Skeletal muscle satellite cell (primary cell): Measurements from ENCODE around the gene ZNF385B.

Experiments used
- H3K27me3 ChIP-seq: 2 replicates; pipeline ENCODE4 v1.7.0; 2013; ENCODE audit warnings: low read length; ENCODE audit not compliant: control insufficient read depth, insufficient read depth
- H3K36me3 ChIP-seq: 2 replicates; pipeline ENCODE4 v1.7.0; 2013; ENCODE audit warnings: mild to moderate bottlenecking, control low read depth, low read length; ENCODE audit not compliant: insufficient read depth
- H3K4me1 ChIP-seq: 2 replicates; pipeline ENCODE4 v1.7.0; 2013; ENCODE audit warnings: low read length; ENCODE audit not compliant: control insufficient read depth, insufficient read depth
- H3K4me2 ChIP-seq: 2 replicates; pipeline ENCODE4 v1.7.0; 2013; ENCODE audit warnings: mild to moderate bottlenecking, low read length
- H3K4me3 ChIP-seq: 2 replicates; pipeline ENCODE4 v1.7.0; 2013; ENCODE audit warnings: low read length
- H3K9ac ChIP-seq: 2 replicates; pipeline ENCODE4 v1.7.0; 2013; ENCODE audit warnings: mild to moderate bottlenecking, low read depth, low read length, moderate library complexity
- H3K9me3 ChIP-seq: replicated peaks from 2 replicates; pipeline ENCODE4 v1.7.0; 2013; ENCODE audit warnings: mild to moderate bottlenecking, control low read depth, low read length

The ZNF385B gene

GRCh38 chr2:179770029-179770428, 91.4 kb downstream of the ZNF385B start:
- Histone ChIP-seq H3K9me3 (no peaks in the 10 kb centered on the region), H3K9ac (no peak overlapping the region), H3K27me3 (no peaks in the 10 kb centered on the region), H3K36me3 (no peaks in the 10 kb centered on the region), H3K4me1 (no peaks in the 10 kb centered on the region), H3K4me2 (no peak overlapping the region), H3K4me3 (no peak overlapping the region)

- H3K4me1 ChIP-seq = no peaks in the 10 kb centered on the region
- no peaks in the 10 kb centered on the region for H3K36me3 ChIP-seq
- H3K27me3 ChIP-seq = no peaks in the 10 kb centered on the region
- no peaks in the 10 kb centered on the region for H3K9me3 ChIP-seq
- H3K4me2 ChIP-seq = no peak overlapping the region
- H3K4me3 ChIP-seq = no peak overlapping the region
- H3K9ac ChIP-seq = no peak overlapping the region
Observed at GRCh38 chr2:179769323-179769722, 92.1 kb downstream of the ZNF385B start.

GRCh38 chr2:179768765-179769164, 92.6 kb downstream of the ZNF385B start:
- H3K4me3 ChIP-seq = no peak overlapping the region
- H3K4me1 ChIP-seq = no peaks in the 10 kb centered on the region
- no peak overlapping the region for H3K4me2 ChIP-seq
- H3K27me3 ChIP-seq = no peaks in the 10 kb centered on the region
- no peak overlapping the region for H3K9ac ChIP-seq
- H3K9me3 ChIP-seq = no peaks in the 10 kb centered on the region
- no peaks in the 10 kb centered on the region for H3K36me3 ChIP-seq

GRCh38 chr2:179765666-179766065, 95.7 kb downstream of the ZNF385B start:
- no peak overlapping the region for H3K9ac ChIP-seq
- no peaks in the 10 kb centered on the region for H3K27me3 ChIP-seq
- H3K4me3 ChIP-seq = no peak overlapping the region
- no peaks in the 10 kb centered on the region for H3K9me3 ChIP-seq
- no peaks in the 10 kb centered on the region for H3K36me3 ChIP-seq
- H3K4me1 ChIP-seq = no peaks in the 10 kb centered on the region
- no peak overlapping the region for H3K4me2 ChIP-seq

GRCh38 chr2:179764710-179765109, 96.7 kb downstream of the ZNF385B start:
- H3K4me2 ChIP-seq = no peak overlapping the region
- no peaks in the 10 kb centered on the region for H3K27me3 ChIP-seq
- H3K4me3 ChIP-seq = no peak overlapping the region
- no peaks in the 10 kb centered on the region for H3K36me3 ChIP-seq
- H3K4me1 ChIP-seq = no peaks in the 10 kb centered on the region
- no peak overlapping the region for H3K9ac ChIP-seq
- H3K9me3 ChIP-seq = no peaks in the 10 kb centered on the region

- Histone ChIP-seq H3K9me3 (peaks cover 4% of the 10 kb centered on the region), H3K4me1 (no peaks in the 10 kb centered on the region), H3K27me3 (no peaks in the 10 kb centered on the region), H3K36me3 (no peaks in the 10 kb centered on the region), H3K4me2 (no peak overlapping the region), H3K9ac (no peak overlapping the region), H3K4me3 (no peak overlapping the region)
Observed at GRCh38 chr2:179758636-179759035, 102.8 kb downstream of the ZNF385B start.

- Histone ChIP-seq H3K4me3 (no peak overlapping the region), H3K27me3 (no peaks in the 10 kb centered on the region), H3K9ac (no peak overlapping the region), H3K4me1 (peaks cover 10% of the 10 kb centered on the region), H3K4me2 (no peak overlapping the region), H3K9me3 (no peaks in the 10 kb centered on the region), H3K36me3 (no peaks in the 10 kb centered on the region)
Observed at GRCh38 chr2:179751163-179751809, 110.1 kb downstream of the ZNF385B start.

GRCh38 chr2:179749210-179749609, 112.2 kb downstream of the ZNF385B start:
- H3K4me3 ChIP-seq = no peak overlapping the region
- no peak overlapping the region for H3K9ac ChIP-seq
- no peaks in the 10 kb centered on the region for H3K27me3 ChIP-seq
- no peaks in the 10 kb centered on the region for H3K9me3 ChIP-seq
- peaks cover 10% of the 10 kb centered on the region for H3K4me1 ChIP-seq
- no peaks in the 10 kb centered on the region for H3K36me3 ChIP-seq
- peak overlapping the region; percentile 5 for H3K4me2 ChIP-seq

- no peak overlapping the region for H3K4me3 ChIP-seq
Observed at GRCh38 chr2:179746981-179747380, 114.4 kb downstream of the ZNF385B start.

GRCh38 chr2:179745635-179746256, 115.7 kb downstream of the ZNF385B start:
- H3K9me3 ChIP-seq = no peaks in the 10 kb centered on the region
- H3K4me2 ChIP-seq = no peak overlapping the region
- no peak overlapping the region for H3K9ac ChIP-seq
- no peaks in the 10 kb centered on the region for H3K27me3 ChIP-seq
- no peak overlapping the region for H3K4me3 ChIP-seq
- H3K36me3 ChIP-seq = no peaks in the 10 kb centered on the region
- H3K4me1 ChIP-seq = peaks cover 12% of the 10 kb centered on the region

More at GRCh38 chr2:179746981-179747380, 114.4 kb downstream of the ZNF385B start:
- H3K36me3 ChIP-seq = no peaks in the 10 kb centered on the region
- no peaks in the 10 kb centered on the region for H3K27me3 ChIP-seq
- peaks cover 10% of the 10 kb centered on the region for H3K4me1 ChIP-seq
- no peak overlapping the region for H3K9ac ChIP-seq
- no peak overlapping the region for H3K4me2 ChIP-seq
- H3K9me3 ChIP-seq = no peaks in the 10 kb centered on the region

- H3K4me2 ChIP-seq = no peak overlapping the region
- H3K4me3 ChIP-seq = no peak overlapping the region
- peaks cover 10% of the 10 kb centered on the region for H3K4me1 ChIP-seq
- no peaks in the 10 kb centered on the region for H3K27me3 ChIP-seq
- no peak overlapping the region for H3K9ac ChIP-seq
- H3K9me3 ChIP-seq = no peaks in the 10 kb centered on the region
- H3K36me3 ChIP-seq = no peaks in the 10 kb centered on the region
Observed at GRCh38 chr2:179744401-179744800, 117.0 kb downstream of the ZNF385B start.

GRCh38 chr2:179741317-179741716, 120.1 kb downstream of the ZNF385B start:
- no peaks in the 10 kb centered on the region for H3K36me3 ChIP-seq
- H3K4me1 ChIP-seq = peaks cover 3% of the 10 kb centered on the region
- H3K4me2 ChIP-seq = no peak overlapping the region
- H3K9ac ChIP-seq = no peak overlapping the region
- no peaks in the 10 kb centered on the region for H3K27me3 ChIP-seq
- no peaks in the 10 kb centered on the region for H3K9me3 ChIP-seq
- H3K4me3 ChIP-seq = no peak overlapping the region
